ENCODE measurements around the gene RPS6KA1.

The RPS6KA1 gene

DNA sequence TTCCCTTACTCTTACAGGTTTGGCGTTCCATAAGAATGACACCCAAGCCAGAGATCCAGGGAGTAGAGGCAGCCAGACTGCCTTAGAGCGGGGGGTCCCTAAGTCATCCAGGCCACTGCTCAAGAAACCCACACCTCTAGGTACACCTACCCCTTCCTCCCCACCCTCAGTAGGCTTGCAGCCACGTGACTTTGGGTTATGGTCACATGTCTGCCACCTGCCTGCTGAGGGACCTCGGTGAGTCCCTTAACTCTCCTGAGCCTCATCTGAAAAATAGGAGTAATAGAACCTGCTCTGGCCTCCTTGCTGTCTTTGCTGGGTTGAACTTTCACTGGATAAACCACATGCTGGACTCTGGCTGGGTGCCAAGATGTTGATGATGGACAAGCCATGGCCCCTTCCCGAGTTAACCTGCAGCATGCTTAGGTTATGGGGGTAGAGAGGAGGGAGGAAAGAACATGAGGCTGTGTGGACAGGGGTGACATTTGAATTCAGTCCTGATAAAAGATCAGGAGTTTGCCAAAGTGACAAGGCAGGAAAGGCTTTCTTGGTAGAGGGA lies 4.5 kb downstream of the RPS6KA1 start:
- no peak for DNase-seq (ENCODE audit: low read depth)

DNA sequence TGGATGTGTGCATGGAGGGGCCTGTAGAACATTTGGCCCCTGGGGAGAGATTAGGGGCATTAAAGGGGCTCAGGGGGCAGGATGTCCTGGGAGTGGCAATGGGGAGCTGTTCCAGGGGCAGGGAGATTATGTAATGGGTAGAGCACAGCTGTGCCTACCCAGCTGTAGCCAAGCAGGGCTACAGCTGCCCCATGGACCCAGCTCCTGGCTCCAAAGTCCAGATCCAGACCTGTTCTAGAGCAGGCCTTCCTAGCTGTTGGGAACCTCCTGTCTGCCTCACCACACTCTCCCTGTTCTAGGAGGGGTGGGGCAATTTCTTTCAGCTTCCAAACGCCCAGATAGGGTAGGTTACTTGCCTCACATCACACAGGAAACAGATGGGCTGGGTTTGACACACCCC lies 5.6 kb downstream of the RPS6KA1 start:
- DNase-seq (ENCODE audit: low read depth), result no peak

DNA sequence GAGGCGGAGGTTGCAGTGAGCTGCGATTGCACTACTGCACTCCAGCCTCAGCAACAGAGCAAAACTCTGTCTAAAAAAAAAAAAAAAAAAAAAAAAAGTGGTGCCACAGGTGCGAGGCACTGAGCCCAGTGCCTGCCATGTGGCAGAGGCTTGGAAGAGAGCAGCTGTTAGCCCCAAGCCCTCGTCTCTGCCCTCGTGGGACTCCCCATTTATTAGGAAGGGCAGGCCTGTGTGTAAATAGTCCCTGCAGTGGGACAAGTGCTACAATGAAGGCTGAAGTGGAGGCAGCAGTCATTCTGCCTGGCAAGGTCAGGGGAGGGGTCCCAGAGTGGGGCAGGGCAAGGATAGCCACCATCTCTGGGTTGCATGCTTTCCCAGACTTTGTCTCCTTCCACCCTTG lies 6.5 kb downstream of the RPS6KA1 start:
- no peak for DNase-seq (ENCODE audit: low read depth)

DNA sequence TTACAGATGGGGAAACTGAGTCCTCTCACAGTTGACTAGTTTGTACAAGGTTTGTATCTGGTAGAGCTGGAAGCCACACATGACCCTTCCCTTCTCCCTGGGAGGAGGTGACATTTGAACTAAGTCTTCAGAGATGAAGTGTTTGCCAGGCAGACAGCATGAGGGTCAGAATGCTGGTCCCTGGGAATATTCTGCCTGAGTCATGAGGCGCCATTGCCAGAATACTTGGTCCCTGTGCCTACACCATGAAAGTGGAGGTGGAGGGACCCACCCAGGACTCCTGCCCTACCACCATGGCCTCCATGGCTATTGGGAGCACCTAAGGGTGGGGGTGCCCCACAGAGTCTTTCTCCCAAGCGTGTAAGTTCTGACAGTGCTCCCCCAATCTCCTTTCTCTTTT lies 7.0 kb downstream of the RPS6KA1 start:
- DNase-seq (ENCODE audit: low read depth), result no peak

DNA sequence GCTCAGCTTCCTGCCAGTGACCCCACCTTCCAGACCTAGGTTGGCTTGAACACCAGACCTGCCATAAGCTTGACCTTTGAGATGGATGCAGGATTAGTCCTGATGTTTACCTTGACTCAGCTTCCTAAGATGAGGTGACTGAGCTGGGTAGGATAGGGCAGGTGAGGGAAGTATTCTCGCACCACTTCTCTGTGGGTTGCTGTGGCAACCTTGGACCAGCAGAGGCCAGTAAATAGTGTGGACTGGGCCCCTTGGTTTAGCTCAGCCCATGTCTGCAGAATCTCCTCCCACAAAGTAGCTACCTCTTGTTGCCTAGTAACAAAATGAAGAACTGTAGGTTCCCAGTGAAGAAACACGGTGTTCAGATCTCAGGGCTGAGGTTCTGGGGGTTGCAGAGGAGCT lies 8.4 kb downstream of the RPS6KA1 start:
- peak; percentile 45 for DNase-seq (ENCODE audit: low read depth)

DNA sequence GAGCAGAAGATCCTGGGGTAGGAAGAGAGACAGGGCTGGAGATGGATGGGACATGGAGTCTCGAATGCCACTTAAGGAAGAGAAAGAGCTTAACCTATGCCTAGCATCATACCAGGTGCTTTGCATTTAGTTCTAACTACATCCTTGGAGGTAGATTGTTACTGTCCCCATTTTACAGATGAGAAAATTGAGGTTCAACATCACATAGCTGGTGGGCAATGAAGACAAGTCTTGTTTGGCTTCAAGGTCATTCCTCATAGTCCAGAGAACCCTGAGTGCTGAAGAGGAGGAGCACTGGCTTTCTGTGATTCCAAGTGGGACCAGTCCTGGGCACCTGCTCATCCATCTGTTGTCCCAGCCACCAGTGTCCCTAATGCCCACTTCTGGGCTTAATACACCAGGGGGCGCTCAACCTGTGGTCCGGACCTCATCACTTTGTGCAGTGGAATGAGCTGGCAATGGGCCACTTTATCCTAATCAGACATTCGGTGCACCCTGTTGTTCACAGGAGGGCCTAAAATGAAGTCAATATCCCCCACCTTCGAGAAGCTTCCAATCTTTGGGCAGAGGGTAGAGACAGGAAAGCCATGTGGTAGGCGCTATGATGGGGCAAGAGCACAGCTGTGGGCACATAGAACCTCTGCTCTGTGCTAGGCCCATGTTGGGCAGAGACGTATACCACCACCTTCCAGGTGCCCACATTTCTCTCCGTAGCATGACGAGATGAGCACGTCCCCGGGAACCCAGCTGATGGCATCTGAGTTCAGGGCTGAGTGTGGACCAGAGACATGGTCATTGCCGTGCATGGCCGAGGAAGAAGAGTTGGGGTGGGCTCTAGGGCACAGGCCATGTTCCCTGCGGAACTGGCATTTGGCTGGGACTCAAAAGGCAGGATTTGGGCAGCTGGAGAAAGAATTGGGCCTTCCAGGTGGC lies 9.2 kb downstream of the RPS6KA1 start:
- peak; percentile 52 for DNase-seq (ENCODE audit: low read depth)

DNA sequence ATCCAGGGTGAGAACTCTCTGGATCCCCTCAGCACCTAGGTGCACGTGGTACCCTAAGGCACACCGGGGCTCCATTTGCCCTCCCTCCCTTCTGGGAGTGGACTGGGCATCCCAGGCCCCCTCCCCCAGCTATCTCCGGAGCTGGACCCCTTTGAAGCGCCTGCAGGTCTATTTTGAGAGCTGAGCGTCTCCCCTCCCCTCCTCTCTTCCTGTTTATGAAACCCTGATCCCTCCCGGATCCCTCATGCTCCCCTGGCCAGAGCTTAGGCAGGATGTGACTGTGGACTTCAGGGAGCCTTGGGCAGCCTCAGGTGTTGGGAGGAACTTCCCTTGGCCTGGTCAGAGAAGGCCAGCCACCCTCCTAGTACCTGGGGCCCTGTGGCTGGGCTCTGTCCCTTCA lies 10.2 kb downstream of the RPS6KA1 start:
- no peak for DNase-seq (ENCODE audit: low read depth)

DNA sequence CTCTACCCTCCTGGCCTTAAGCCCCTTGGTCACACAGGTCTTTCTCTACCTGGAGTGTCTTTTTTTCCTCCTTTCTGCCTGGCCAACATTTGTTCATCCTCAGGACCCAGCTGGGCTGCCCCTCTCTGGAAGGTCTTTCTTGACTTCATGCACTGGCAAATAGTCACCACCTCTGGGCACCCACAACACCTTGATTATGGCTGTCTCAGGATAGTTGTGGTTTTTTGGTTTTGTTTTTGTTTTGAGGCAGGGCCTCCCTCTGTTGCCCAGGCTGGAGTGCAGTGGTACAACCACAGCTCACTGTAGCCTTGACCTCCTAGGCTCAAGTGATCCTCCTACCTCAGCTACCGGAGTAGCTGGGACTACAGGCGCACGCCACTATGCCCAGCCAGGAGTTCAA lies 10.8 kb downstream of the RPS6KA1 start:
- no peak for DNase-seq (ENCODE audit: low read depth)

DNA sequence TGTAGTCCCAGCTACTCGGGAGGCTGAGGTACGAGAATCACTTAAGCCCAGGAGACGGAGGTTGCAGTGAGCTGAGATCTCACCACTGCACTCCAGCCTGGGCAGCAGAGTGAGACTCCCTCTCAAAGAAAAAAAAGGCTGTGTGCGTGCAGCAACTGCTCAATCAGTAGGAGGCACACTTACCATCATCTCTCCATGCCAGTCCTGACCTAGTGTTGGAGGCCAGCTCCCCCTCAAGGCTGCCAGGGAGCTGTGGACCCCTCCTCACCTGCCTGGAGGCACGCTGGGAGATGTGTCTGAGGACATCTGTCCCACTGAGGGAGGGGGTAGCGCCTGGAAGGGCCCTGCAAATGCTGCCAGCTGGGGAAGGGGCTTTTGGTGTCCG lies 11.9 kb downstream of the RPS6KA1 start:
- no peak for DNase-seq (ENCODE audit: low read depth)

DNA sequence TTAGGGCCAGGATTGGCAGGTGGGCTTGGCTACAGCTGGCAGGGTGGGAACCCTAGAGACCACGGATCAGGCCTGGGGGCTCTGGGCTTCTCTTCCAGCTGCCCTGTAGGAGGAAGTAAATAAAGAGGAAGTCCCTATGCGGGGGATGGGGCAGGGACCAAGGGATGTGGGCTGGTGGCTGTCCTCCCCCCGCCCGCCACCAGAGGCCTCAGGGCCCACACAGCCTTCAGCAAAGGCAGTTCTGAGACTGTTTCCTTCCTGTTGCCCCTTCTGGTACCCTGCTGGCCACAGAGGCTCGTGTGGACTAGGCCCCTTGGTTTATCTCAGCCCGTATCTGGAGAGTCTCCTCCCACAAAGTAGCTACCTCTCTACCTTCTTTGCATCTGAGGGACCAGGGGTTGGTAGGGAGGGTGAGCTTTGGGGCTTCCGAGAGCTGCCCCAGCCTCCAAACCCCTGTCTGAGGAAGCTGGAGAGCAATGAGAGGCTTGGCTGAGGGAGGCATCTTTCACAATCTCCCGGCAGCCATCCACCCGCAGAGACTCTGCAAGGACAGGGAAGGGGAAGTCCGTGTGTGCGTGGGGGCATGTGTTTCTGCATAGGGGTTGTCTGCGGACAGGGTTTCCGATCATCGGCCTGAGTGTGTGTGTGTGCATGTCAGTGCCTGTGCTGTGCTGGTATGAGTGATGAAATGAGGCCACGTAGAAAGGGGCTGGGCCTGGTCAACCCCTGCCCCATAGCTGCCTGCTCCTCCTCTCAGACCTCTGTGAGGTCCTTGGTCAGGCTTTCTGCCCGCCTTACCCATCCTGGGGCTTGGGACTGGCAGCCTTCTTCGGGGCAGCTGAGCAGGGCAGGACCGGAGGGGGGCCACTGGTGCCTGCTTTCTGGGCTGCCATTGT lies 12.5 kb downstream of the RPS6KA1 start:
- DNase-seq (ENCODE audit: low read depth), result peak; percentile 98

DNA sequence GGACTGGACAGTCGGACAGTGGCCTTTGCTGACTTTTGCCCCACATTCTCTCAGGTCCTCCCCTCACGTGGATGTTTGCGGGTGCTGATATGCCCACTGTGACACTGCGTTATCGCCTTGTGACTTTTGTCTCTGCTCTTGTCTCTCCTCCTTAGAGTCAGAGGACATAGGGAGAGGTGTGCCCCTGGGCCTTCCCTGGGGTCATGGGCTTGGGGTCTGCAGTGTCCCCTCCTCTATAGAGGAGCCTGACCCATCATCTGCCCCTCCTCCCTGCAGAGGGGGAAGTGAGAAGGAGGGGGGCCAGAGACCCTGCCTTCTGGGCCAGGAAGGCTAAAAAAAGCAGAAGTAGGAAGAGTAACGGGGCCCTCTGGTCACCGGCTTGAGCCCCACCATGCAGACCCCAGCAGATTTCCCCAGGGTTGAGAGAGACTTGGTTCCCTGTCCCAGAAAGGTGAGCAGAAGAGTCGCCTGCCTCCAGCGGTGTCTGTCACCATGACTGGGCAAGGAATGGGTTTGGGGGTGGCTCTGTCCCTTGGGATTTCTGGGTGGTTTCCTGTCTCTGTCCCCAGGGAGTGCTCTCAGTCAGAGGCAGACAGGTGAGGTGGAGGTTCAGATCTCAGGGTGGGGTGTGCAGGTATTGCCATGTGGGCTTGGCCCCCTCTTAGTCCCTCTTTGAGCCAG lies 13.3 kb downstream of the RPS6KA1 start:
- no peak for DNase-seq (ENCODE audit: low read depth)

DNA sequence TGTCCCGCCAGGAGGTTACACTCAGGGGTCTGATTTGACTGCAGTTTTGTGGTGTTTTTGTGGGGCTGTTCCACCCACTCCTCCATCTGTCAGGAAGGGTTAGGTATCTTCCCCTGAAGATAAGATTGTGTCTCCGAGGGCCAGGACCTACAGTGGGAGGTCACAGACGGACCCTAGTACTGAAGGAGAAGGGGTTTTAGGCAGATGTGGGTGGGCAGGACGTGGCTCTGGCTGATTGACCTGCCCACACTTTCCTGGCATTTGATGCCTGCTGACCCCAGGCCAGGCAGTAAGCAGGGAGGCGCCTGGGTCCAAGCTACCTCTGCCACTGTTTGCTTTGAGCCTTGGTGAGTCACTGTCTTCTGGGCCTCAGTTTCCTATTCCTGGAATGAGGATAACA lies 13.9 kb downstream of the RPS6KA1 start:
- DNase-seq (ENCODE audit: low read depth), result no peak

DNA sequence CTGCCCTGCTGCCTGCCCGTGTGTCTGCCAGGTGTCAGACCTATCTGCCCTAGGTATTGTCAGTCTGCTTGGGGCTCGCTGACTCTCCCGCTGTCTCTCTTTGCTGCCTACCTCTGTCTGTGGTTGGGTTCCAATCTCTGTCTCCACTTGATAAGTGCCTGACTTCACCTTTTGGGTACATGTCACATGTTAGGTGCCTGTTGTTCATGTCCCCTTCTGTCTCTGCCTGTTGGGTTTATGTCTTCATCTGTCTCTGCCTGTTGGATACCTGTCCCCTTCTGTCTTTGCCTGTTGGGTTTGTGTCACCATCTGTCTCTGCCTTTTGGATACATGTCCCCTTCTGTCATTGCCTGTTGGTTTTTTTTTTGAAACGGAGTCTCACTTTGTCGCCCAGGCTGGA lies 14.6 kb downstream of the RPS6KA1 start:
- DNase-seq (ENCODE audit: low read depth), result no peak

DNA sequence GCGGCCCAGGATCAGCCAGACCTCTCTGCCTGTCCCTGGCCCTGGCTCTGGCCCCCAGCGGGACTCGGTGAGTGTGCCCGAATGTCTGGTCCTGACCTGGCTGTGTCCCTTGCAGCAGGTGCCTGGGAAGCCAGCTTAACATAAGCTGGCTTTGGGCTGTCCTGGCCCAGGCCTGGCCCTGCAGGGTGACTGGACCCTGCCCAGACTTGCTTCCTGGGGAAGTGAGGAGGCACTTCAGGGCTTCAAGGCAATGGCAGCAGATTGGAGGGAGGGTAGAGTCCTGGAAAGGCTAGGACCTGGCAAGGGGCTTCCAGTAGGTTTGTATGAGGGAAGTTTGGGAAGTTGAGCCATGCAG lies 16.4 kb downstream of the RPS6KA1 start:
- DNase-seq (ENCODE audit: low read depth), result no peak

DNA sequence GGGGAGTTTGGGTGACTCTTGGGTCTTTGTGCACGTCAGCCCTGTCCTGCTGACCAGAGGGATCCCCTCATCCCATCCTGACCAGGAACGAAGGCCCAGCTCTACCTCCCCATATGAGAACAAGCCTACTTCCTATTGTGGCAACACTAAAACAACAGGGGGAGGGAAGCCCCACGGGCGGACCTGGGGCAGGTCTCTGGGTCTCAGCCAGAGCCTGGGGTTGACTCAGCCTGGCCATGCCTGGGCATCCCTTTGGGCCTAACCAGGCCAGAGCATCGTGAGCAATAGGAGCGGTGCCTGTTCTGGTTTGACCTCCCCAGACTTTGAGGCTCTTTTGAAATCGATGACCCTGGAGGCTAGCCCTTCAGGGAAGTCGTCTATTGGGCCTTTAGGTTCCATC lies 16.8 kb downstream of the RPS6KA1 start:
- DNase-seq (ENCODE audit: low read depth), result no peak

DNA sequence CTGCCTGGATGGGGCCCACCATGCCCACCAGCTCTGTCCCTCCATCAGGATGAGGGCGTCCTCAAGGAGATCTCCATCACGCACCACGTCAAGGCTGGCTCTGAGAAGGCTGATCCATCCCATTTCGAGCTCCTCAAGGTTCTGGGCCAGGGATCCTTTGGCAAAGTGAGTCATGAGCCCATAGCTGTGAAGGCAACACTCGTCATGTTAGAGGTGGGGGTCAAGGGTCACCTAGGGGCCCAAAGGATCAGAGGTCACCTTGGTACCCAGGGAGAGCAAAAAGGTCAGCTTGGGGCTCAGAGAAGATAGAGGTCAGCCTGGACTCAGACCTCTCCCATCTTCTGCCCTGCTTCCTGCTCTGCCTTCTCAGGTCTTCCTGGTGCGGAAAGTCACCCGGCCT lies 17.3 kb downstream of the RPS6KA1 start:
- DNase-seq (ENCODE audit: low read depth), result no peak

DNA sequence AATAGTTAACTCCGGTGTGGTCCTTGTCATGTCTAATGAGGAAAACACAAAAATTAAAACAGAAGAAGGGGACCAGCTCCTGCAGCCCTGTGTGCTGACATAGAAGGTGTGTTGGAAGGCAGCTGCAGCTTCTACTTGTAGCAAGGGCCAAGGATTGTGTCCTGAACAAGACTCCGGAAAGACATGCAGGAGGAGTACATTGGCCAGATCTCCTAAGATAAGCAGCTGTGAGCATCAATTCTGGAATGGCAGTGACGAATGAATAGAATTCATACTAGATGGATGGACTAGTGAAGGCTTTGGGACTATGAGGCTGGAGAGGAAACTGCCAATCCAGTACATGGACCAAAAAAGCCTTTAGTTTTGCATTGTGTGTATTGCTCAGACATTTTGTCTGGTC lies 19.3 kb downstream of the RPS6KA1 start:
- no peak for DNase-seq (ENCODE audit: low read depth)

DNA sequence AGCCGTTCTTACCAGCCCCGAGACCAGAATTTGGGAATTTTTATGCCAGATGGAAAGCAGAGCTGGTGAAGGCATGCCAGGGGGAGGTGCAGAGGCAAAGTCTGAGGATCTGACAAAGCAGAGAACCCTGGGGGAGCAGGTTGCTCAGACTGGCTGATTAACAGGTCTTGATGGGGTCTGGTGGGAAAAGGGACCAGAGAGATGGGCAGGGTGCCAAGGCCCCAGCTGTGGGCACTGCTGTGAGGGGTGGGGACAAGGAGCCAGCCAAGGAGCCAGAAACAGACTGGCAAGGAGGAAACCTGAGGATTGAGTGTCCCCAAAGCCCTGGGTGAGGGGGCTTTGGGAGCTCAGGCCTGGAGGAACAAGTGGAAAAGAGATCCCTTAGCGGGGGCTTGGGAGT lies 21.4 kb downstream of the RPS6KA1 start:
- DNase-seq (ENCODE audit: low read depth), result no peak

DNA sequence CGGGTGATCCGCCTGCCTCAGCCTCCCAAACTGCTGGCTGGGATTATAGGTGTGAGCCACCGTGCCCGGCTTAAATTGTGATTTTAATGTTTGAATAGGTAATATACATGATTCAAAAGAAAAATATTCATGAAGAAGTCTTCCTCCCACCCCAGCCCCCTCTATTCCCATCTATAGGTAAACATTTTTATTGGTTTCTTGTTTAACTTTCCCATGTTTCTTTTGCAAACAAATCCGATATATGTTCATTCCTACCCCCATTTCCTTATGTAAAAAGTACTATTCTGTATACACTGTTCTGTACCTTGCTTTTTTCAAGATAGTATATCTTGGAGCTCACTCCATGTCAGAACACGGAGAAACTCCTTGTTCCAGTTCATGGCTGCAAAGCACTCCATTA lies 23.2 kb downstream of the RPS6KA1 start:
- DNase-seq (ENCODE audit: low read depth), result no peak

DNA sequence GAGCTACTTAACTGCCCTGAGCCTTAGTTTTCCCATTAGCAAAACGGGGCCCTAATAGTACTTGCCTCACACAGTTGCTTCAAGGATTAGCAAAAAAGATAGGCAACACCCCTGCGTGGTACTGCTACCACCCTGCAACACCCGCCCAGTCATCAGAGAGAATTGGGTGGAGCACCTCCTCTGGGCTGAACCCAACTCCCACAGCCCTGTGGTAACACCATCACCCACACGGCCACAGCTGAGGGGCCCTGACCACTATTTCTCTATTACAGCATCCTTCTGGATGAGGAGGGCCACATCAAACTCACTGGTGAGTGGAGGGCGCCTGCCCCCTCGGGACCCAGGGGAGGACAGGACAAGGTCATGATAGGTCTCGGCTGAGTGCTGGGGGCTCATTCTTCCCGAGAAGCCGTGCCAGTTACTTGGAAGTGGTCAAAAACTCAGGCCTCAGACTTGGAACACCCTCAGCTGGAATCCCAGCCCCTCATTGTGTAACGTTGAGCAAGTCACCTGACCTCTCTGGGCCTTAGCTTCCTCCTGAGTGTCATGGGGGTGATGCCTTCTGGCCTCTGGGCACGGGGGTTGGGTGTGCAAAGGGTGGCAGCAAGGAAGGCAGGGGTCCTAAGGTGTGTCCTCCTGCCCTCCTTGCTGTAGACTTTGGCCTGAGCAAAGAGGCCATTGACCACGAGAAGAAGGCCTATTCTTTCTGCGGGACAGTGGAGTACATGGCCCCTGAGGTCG lies 24.6 kb downstream of the RPS6KA1 start:
- no peak for DNase-seq (ENCODE audit: low read depth)

DNA sequence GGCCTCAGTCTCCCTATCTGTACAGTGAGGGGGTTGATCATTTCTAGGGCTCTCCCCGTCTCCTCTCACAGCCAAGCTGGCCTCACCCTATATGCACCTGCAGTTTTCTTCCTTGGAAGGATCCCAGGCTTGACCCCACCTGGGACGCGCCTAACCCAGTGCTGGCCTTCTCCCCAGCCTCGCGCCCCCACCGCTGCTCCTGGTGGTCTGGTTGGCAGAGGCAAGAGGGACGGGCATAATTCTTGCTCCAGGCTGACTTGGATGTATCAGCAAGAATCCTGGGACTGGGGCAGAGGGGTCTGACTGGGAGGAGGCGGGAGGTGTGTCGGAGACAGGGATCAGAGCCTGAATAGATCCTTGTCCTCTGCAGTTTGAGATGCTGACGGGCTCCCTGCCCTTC lies 25.2 kb downstream of the RPS6KA1 start:
- no peak for DNase-seq (ENCODE audit: low read depth)

DNA sequence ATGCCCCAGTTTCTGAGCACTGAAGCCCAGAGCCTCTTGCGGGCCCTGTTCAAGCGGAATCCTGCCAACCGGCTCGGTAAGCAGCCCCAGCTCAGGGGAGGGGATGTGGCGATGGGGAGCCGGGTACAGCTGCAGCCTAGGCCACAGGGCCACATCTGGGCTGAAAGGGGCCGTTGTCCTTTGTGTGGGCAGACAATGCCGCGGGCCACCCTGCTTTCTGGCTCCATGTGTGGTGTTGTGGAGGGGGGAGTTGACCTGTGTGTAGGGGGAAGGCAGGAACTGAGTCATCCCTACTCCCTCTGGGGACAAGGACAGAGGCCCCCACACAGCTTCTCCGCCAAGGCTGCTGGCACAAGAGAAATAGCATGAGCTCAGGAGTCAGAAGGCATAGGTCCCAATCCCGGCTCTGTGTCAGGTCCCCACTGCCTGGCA lies 26.0 kb downstream of the RPS6KA1 start:
- no peak for DNase-seq (ENCODE audit: low read depth)
